Sigmoid colon (tissue), 7 donors: Measurements from ENCODE around the gene FOXS1. TPM values are rescaled to one million over a fixed set of nuclear protein-coding genes. Genes with fewer than 3 reads are reported as not detected.

Experiments
- DNase-seq: peaks from one replicate; pipeline ENCODE4 v3.0.0-alpha.2; 2019
- H3K27ac ChIP-seq, 4 donors: fragments of 200-600 bp; sonication (generic); one replicate each; pipeline ENCODE4 v1.5.1; 2016 to 2019; ENCODE audit warnings: mild to moderate bottlenecking in 1 of 4
- H3K27me3 ChIP-seq, 3 donors: fragments of 200-600 bp; sonication (generic); one replicate each; pipeline ENCODE4 v1.5.1; 2019; ENCODE audit warnings: mild to moderate bottlenecking in 1 of 3
- H3K36me3 ChIP-seq, 4 donors: fragments of 200-600 bp; sonication (generic); one replicate each; pipeline ENCODE4 v1.5.1; 2016 to 2019
- H3K4me1 ChIP-seq, 4 donors: fragments of 200-600 bp; sonication (generic); one replicate each; pipeline ENCODE4 v1.5.1; 2017 to 2019
- H3K4me3 ChIP-seq, 4 donors: fragments of 200-600 bp; sonication (generic); one replicate each; pipeline ENCODE4 v1.5.1; 2017 to 2019; ENCODE audit warnings: mild to moderate bottlenecking in 2 of 4, moderate library complexity in 1 of 4
- H3K9me3 ChIP-seq, 4 donors: fragments of 200-600 bp in 3 of 4; sonication (generic) in 3 of 4; one replicate each; pipeline versions ENCODE4 v1.5.1 to v1.6.1; 2013 to 2019
- CTCF ChIP-seq, 4 experiments: fragments of 450-650 bp in 3 of 4; fragments of 200-600 bp in 1 of 4; IDR thresholded peaks; one replicate each; pipeline ENCODE4 v1.5.1; 2016 to 2019; ENCODE audit warnings: antibody characterized with exemption in 4 of 4, mild to moderate bottlenecking in 3 of 4, moderate library complexity in 2 of 4
- EP300 ChIP-seq, 4 donors: sonication (generic); formaldehyde crosslinking; IDR thresholded peaks; one replicate each; pipeline ENCODE4 v1.6.1; 2017; ENCODE audit warnings: antibody characterized with exemption in 4 of 4
- POLR2A ChIP-seq, 2 donors: fragments of 450-650 bp; IDR thresholded peaks; one replicate each; pipeline ENCODE4 v1.6.1; 2016; ENCODE audit warnings: antibody characterized with exemption in 2 of 2, mild to moderate bottlenecking in 2 of 2, moderate library complexity in 2 of 2
- POLR2AphosphoS5 ChIP-seq, 4 donors: sonication (generic); formaldehyde crosslinking; IDR thresholded peaks; one replicate each; pipeline ENCODE4 v1.6.1; 2017; ENCODE audit warnings: antibody characterized with exemption in 4 of 4
- WGBS, 2 donors: extraction: QIAGEN DNeasy Blood & Tissue Kit; methylation state at CpG; one replicate each; pipeline ENCODE4 v1.1.7; 2013; 5-methylcytosine and 5-hydroxymethylcytosine counted together
- intact Hi-C: fragments of 100-400 bp; cut with DNase I; formaldehyde crosslinking; loops from one replicate; pipeline ENCODE4 v1.15.1; 2023
- polyA plus RNA-seq, 3 donors: library from polyadenylated mRNA; stranded (reverse); fragments of 200-250 nt; gene quantifications; one replicate each; pipeline ENCODE4 v1.2.3, GENCODE V29; 2013
- small RNA-seq, 3 donors: library from RNA; depleted of rRNA; stranded (forward); fragments of <200 nt; gene quantifications; one replicate each; pipeline ENCODE3, GENCODE V24; 2016
- total RNA-seq, 4 donors: library from RNA; depleted of rRNA; stranded (reverse); fragments of >200 nt; gene quantifications; one replicate each; pipeline ENCODE4 v1.1.0, GENCODE V29; 2016
- donor health status: healthy with polysubstance abuse.
- donor health status: Bipolar disorder and iron deficiency.
- donor health status: healthy.

The FOXS1 gene
- total and polyA plus RNA-seq, 7 donors = 0.60 to 0.66 TPM; not detected in 5

GRCh38 chr20:31797364-31797763 lies 48.0 kb downstream of the FOXS1 start:
- 94 to 98% methylated on average over 3 of the region's 3 CpGs for WGBS, 2 donors
- Histone ChIP-seq H3K27me3 (no peaks in the 10 kb centered on the region), H3K9me3 (no peaks in the 10 kb centered on the region), H3K4me1 (no peaks in the 10 kb centered on the region), H3K36me3 (no peaks in the 10 kb centered on the region), H3K27ac (no peak overlapping the region), H3K4me3 (no peak overlapping the region)
- intact Hi-C loops = no loop called here
- DNase-seq = no peak
- no peak for TF ChIP-seq EP300 (IDR thresholded peaks at IDR 0.05)
- TF ChIP-seq POLR2AphosphoS5 (IDR thresholded peaks at IDR 0.05) = no peak
- TF ChIP-seq CTCF (IDR thresholded peaks at IDR 0.05) = no peak
- TF ChIP-seq POLR2A (IDR thresholded peaks at IDR 0.05) = no peak

Small RNA genes lying within 50 kb of the gene (small RNA-seq; reads per million reads assigned to genes)
- gene AL160175.1 = 0 reads per million in 3 donors

Other genes with a start within 250 kb of the FOXS1 start
- gene ID1, start 240.3 kb downstream of the FOXS1 start, total RNA-seq = 100 to 1,000 TPM; 111 to 230 (median 147) TPM
- 100 to 1,000 TPM; 329 to 368 (median 342) TPM for gene ID1, start 240.3 kb downstream of the FOXS1 start, polyA plus RNA-seq
- gene COX4I2, start 207.7 kb downstream of the FOXS1 start, total RNA-seq = 1 to 10 TPM in 1 of 4 donors, not detected in 3; 1.1 TPM
- gene COX4I2, start 207.7 kb downstream of the FOXS1 start, polyA plus RNA-seq = 1 to 10 TPM in 2 of 3 donors, not detected in 1; 1.4 to 3.0 TPM
- gene BCL2L1, start 122.7 kb downstream of the FOXS1 start, total RNA-seq = 10 to 100 TPM; 53.2 to 71.3 (median 55.7) TPM
- 10 to 100 TPM; 76.1 to 94.8 (median 78.7) TPM for gene BCL2L1, start 122.7 kb downstream of the FOXS1 start, polyA plus RNA-seq
- gene TPX2, start 106.3 kb downstream of the FOXS1 start, total RNA-seq = 1 to 10 TPM in 1 of 4 donors, under 1 TPM in 1, not detected in 2; 0.36 to 1.8 TPM
- 10 to 100 TPM in 1 of 3 donors, 1 to 10 TPM in 2; 2.4 to 24.0 (median 4.9) TPM for gene TPX2, start 106.3 kb downstream of the FOXS1 start, polyA plus RNA-seq
- gene MYLK2, start 26.2 kb downstream of the FOXS1 start, total RNA-seq = under 1 TPM in 2 of 4 donors, not detected in 2; 0.16 to 0.81 TPM
- under 1 TPM in 1 of 3 donors, not detected in 2; 0.39 TPM for gene MYLK2, start 26.2 kb downstream of the FOXS1 start, polyA plus RNA-seq
- 1 to 10 TPM in 3 of 4 donors, not detected in 1; 1.7 to 2.6 (median 2.0) TPM for gene DUSP15, start 24.9 kb upstream of the FOXS1 start, total RNA-seq
- 1 to 10 TPM in 1 of 3 donors, under 1 TPM in 1, not detected in 1; 0.60 to 1.2 TPM for gene DUSP15, start 24.9 kb upstream of the FOXS1 start, polyA plus RNA-seq
- 1 to 10 TPM in 1 of 4 donors, not detected in 3; 1.1 TPM for gene TTLL9, start 25.0 kb upstream of the FOXS1 start, total RNA-seq
- gene TTLL9, start 25.0 kb upstream of the FOXS1 start, polyA plus RNA-seq = under 1 TPM in 1 of 3 donors, not detected in 2; 0.15 TPM
- 10 to 100 TPM in 1 of 4 donors, 1 to 10 TPM in 3; 5.0 to 13.7 (median 7.3) TPM for gene PDRG1, start 106.4 kb upstream of the FOXS1 start, total RNA-seq
- gene PDRG1, start 106.4 kb upstream of the FOXS1 start, polyA plus RNA-seq = 10 to 100 TPM; 10.2 to 15.2 (median 12.3) TPM
- gene XKR7, start 122.5 kb upstream of the FOXS1 start, total RNA-seq = under 1 TPM in 2 of 4 donors, not detected in 2; under 0.01 to 0.14 TPM
- under 1 TPM in 1 of 3 donors, not detected in 2; 0.15 TPM for gene XKR7, start 122.5 kb upstream of the FOXS1 start, polyA plus RNA-seq
- gene CCM2L, start 164.8 kb upstream of the FOXS1 start, total RNA-seq = 1 to 10 TPM; 2.3 to 5.8 (median 4.0) TPM
- gene CCM2L, start 164.8 kb upstream of the FOXS1 start, polyA plus RNA-seq = 1 to 10 TPM in 2 of 3 donors, under 1 TPM in 1; 0.46 to 2.5 (median 1.2) TPM
- gene HCK, start 206.6 kb upstream of the FOXS1 start, total RNA-seq = 10 to 100 TPM in 2 of 4 donors, 1 to 10 TPM in 2; 8.6 to 28.0 (median 10.7) TPM
- 10 to 100 TPM; 17.5 to 25.8 (median 20.6) TPM for gene HCK, start 206.6 kb upstream of the FOXS1 start, polyA plus RNA-seq